NCI-H2081 treated with DMSO at 0.1 percent for 48 hours (cell line): ENCODE data around the gene FKBP6.
"Not testable (repeated sequence)": the region's sequence is repeated elsewhere in the genome, so short reads cannot be mapped to it uniquely, and the experiment has no call there.

Experiments used
- DNase-seq: peaks from one replicate; lab custom pipeline; 2025; lab: John Stamatoyannopoulos, UW

The FKBP6 gene

GRCh38 chr7:73358590-73359275 lies 30.8 kb downstream of the FKBP6 start:
- no peak for DNase-seq

- no peak for DNase-seq
These were observed 31.3 kb downstream of the FKBP6 start for GRCh38 chr7:73359306-73359705.

- DNase-seq, result no peak
These were observed 31.9 kb downstream of the FKBP6 start for GRCh38 chr7:73359746-73360375.

- not testable (repeated sequence) for DNase-seq
These were observed 32.6 kb downstream of the FKBP6 start for GRCh38 chr7:73360590-73360989.

GRCh38 chr7:73363225-73364005 lies 35.5 kb downstream of the FKBP6 start:
- no peak for DNase-seq

- no peak for DNase-seq
These were observed 36.2 kb downstream of the FKBP6 start for GRCh38 chr7:73364006-73364728.

GRCh38 chr7:73366127-73366526 lies 38.2 kb downstream of the FKBP6 start:
- no peak for DNase-seq

GRCh38 chr7:73366990-73367389 lies 39.0 kb downstream of the FKBP6 start:
- no peak for DNase-seq

GRCh38 chr7:73369009-73369408 lies 41.0 kb downstream of the FKBP6 start:
- DNase-seq, result no peak

- DNase-seq, result no peak
These were observed 41.7 kb downstream of the FKBP6 start for GRCh38 chr7:73369622-73370021.

- DNase-seq, result no peak
These were observed 45.8 kb downstream of the FKBP6 start for GRCh38 chr7:73373741-73374140.

GRCh38 chr7:73376262-73376661 lies 48.3 kb downstream of the FKBP6 start:
- DNase-seq, result not testable (repeated sequence)

- no peak for DNase-seq
These were observed 48.9 kb downstream of the FKBP6 start for GRCh38 chr7:73376671-73377412.

- DNase-seq, result not testable (repeated sequence)
These were observed 49.6 kb downstream of the FKBP6 start for GRCh38 chr7:73377413-73378200.

- no peak for DNase-seq
These were observed 55.1 kb downstream of the FKBP6 start for GRCh38 chr7:73382934-73383503.

- no peak for DNase-seq
These were observed 59.4 kb downstream of the FKBP6 start for GRCh38 chr7:73387221-73387828.

- no peak for DNase-seq
These were observed 60.0 kb downstream of the FKBP6 start for GRCh38 chr7:73387908-73388414.

- no peak for DNase-seq
These were observed 63.4 kb downstream of the FKBP6 start for GRCh38 chr7:73391396-73391795.

- DNase-seq, result no peak
These were observed 66.5 kb downstream of the FKBP6 start for GRCh38 chr7:73394422-73394821.
